ENCODE data around the gene NBAS.

DNA sequence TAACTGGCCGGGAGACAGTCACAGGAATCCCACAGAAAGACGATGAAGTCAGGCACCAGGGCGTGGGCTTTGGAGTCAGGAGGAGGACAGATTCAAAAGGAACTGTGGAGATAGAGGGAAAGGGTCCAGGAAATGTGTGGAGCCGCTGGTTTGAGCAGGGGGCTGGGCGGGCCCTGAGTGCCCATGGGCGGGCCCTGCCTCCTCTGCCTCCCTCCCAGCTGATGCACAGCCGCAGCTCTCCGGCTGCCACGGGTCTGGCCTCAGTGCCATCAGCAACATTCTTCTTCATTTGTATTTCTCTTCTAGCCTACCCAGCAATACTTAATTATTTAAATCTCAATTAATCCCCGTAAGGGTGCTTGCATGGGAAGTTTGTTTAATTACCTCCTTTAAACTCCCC is 432.3 kb downstream of the NBAS start:
- TF ChIP-seq TARDBP (IDR thresholded peaks at IDR 0.05; ENCODE audit: borderline replicate concordance) (no peak), POU2F2 (IDR thresholded peaks at IDR 0.05; ENCODE audit: borderline replicate concordance, low read depth, low read length) (no peak)

All from GM12878 (cell line).